ENCODE measurements around the gene SBF2.

DNA sequence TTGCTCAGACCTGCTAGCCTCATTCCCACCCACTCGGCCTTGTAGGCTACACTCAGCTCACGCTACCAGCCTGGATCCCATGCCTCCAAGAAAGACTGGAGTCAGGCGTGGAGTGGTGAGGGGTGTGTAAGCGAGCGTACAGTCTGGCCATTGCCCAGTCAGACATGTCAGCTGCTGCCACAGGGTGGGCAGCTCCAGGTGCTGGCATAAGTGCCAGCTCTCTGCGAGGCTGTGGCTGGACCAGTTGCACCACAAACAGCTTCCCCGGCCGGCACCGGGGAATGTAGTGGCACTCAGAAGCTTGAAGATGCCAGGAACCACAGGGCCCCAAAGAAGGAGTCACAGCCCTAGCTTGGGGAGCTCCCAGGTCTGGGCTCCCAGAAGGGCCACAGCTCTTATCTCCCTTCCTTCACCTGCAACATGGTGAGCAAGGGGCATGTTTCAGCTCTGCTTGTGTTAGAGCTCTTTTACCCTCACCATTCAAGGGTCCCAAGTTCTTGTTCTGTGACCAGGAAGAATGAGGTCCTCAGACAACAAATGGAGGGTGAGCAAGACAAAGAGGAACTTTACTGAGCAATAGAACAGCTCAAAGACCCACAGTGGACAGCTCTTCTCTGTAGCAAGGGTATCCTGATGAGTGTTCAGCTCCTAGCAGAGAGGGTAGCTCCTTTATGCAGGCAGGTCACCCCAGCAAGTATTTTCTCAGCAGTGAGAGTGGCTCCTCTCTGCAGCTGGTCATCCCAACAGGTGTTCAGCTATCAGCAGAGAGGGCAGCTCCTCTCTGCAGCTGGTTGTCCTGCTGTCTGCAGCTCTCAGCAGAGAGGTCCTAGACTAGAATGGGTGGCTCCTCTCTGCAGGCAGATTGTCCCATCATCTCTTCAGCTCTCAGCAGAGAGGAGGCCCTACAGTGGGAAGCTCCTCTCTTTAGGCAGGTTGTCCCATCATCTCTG lies 6.0 kb downstream of the SBF2 start:
- TF ChIP-seq, protein P1, sequence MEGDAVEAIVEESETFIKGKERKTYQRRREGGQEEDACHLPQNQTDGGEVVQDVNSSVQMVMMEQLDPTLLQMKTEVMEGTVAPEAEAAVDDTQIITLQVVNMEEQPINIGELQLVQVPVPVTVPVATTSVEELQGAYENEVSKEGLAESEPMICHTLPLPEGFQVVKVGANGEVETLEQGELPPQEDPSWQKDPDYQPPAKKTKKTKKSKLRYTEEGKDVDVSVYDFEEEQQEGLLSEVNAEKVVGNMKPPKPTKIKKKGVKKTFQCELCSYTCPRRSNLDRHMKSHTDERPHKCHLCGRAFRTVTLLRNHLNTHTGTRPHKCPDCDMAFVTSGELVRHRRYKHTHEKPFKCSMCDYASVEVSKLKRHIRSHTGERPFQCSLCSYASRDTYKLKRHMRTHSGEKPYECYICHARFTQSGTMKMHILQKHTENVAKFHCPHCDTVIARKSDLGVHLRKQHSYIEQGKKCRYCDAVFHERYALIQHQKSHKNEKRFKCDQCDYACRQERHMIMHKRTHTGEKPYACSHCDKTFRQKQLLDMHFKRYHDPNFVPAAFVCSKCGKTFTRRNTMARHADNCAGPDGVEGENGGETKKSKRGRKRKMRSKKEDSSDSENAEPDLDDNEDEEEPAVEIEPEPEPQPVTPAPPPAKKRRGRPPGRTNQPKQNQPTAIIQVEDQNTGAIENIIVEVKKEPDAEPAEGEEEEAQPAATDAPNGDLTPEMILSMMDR (IDR thresholded peaks at IDR 0.05; ENCODE audit: low read length): no peak
- no peak for TF ChIP-seq EZH2 (optimal IDR thresholded peaks at IDR 0.05; ENCODE audit: low read depth, low read length)
